GM11168 (cell line): ENCODE data around the gene ADAP1.

Source experiments
- in situ Hi-C: fragments of 300-500 bp; cut with MboI; formaldehyde crosslinking; loops from one replicate; pipeline ENCODE4 v1.12.0; 2022; ENCODE audit warnings: low sequenced_read_pairs; ENCODE audit not compliant: unreplicated experiment

The ADAP1 gene

GRCh38 chr7:888081-889024, 66.1 kb downstream of the ADAP1 start:
- in situ Hi-C loops, result no loop called here

GRCh38 chr7:887488-887820, 67.0 kb downstream of the ADAP1 start:
- in situ Hi-C loops, result no loop called here

GRCh38 chr7:886626-887487, 67.6 kb downstream of the ADAP1 start:
- in situ Hi-C loops, result no loop called here

- in situ Hi-C loops, result no loop called here
Observed at GRCh38 chr7:885893-886625, 68.4 kb downstream of the ADAP1 start.

- in situ Hi-C loops, result no loop called here
Observed at GRCh38 chr7:885261-885892, 69.1 kb downstream of the ADAP1 start.

- in situ Hi-C loops, result no loop called here
Observed at GRCh38 chr7:884191-885003, 70.1 kb downstream of the ADAP1 start.

- in situ Hi-C loops, result no loop called here
Observed at GRCh38 chr7:883055-884021, 71.1 kb downstream of the ADAP1 start.

- in situ Hi-C loops, result no loop called here
Observed at GRCh38 chr7:882336-883035, 72.0 kb downstream of the ADAP1 start.

GRCh38 chr7:881441-882234, 72.8 kb downstream of the ADAP1 start:
- in situ Hi-C loops, result no loop called here

GRCh38 chr7:880450-880849, 74.0 kb downstream of the ADAP1 start:
- in situ Hi-C loops, result no loop called here

- in situ Hi-C loops, result no loop called here
Observed at GRCh38 chr7:879706-880105, 74.8 kb downstream of the ADAP1 start.

GRCh38 chr7:879093-879492, 75.4 kb downstream of the ADAP1 start:
- in situ Hi-C loops, result no loop called here

GRCh38 chr7:877312-878232, 76.9 kb downstream of the ADAP1 start:
- in situ Hi-C loops, result no loop called here

- in situ Hi-C loops, result no loop called here
Observed at GRCh38 chr7:876972-877311, 77.5 kb downstream of the ADAP1 start.

- in situ Hi-C loops, result no loop called here
Observed at GRCh38 chr7:876077-876971, 78.2 kb downstream of the ADAP1 start, which contains the start of gene GET4. Gene GET4 (plus strand): TSS chr7:876554. CDS start chr7:876646, 92 bp downstream.
